ENCODE results near the gene SLMAP.
"Not testable (repeated sequence)": the region's sequence is repeated elsewhere in the genome, so short reads cannot be mapped to it uniquely, and the experiment has no call there.

SLMAP gene

DNA sequence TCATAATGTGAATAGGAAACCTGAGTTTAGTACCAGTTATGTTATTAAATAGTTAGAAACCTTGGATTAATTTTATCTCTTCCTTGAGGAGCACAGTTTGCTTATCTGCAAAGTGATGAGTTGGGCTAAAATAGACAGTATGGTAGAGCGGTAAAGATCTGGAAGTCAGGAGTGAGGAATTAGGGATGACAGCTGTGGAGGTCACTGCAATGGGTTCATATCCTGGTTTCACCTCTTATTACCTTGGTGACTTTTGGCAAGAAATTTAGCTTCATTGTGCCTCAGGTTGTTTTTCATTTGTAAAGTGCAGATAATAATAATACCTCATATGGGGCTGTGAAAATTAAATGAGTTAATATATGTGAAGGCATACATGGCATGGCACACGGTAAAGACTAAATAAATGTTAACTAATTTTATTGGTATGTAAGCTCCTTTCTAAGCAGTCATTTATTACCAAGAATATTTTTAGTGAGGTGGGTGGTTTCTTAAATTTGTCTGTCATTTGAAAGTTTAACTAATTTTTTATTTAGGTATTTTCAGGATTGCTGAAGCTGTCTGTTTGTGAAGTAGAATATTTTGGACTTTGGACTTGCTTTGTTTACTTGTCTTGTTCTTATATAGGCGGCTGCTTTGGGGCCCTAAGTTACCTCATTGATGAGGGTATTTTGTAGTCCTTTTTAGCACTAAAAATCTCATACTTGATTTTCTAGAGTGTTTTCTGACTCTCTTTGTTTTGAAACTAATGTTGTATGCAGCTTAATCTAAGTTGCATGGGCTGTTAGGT lies 41.8 kb downstream of the SLMAP start:
- DNase-seq = no peak

DNA sequence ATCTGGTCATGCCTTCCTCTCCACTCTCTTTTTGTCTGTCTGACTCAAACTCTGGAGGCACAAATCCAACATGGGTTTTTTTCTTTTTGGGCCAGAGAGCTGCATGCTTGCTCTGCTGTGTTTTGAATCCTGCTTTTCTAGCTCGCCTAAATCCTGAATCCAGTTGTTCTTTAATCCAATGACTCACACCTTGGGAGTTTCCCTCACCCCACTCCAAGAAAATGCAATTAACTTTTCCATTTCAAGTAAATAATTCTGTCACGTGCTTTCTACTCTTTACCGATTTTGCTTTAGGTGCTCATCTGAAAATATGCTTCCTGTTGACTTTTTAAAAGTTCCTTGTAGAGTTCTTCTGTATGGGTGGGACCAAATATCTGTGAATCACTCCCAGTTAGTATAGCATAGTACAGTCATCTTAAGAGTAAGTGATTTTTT lies 47.6 kb downstream of the SLMAP start:
- no peak for DNase-seq

DNA sequence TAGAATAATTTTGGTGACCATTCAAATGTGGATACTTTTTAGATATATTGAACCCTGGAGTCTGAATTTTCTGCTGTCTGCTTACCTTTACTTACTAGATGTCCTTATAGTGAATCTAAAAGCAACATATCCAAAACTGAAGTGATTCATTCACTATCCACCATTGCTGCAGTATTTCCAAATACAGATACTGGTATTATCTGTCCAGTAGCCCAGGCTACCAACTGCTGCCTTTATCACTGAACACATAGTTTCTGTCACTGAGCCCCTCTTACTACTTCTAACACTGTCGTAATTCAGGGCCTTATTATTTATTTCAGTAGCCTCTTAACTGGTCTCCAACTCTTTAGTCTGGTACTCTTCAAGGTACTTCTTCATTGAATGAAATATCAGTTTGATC lies 49.2 kb downstream of the SLMAP start:
- no peak for DNase-seq

DNA sequence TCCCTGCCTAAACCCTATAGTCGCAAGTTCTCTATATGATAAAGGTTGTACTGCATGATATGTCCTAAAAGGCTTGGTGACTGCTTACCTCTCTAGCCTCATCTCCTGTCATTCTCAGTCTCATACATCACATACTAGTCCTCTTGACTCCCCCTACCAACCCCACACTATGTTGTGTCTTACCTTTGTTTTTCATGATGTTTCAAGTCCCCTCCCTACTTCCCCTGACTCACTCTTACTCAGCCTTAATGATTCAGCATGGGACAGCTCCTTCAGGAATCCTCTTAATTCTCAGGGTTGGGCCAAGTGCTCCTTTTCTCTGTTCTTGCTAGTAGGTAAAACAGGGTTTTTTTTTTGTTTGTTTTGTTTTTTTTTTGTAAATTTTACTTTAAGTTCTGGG lies 49.6 kb downstream of the SLMAP start:
- no peak for DNase-seq

DNA sequence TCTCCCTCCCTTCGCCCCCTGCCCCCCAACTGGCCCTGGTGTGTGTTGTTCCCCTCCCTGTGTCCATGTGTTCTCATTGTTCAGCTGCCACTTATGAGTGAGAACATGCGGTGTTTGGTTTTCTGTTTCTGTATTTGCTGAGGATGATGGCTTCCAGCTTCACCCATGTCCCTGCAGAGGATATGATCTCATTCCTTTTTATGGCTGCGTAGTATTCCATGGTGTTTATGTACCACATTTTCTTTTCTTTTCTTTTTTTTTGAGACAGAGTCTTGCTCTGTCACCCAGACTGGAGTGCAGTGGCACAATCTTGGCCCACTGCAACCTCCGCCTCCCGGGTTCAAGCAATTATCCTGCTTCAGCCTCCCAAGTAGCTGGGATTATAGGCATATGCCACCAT lies 50.1 kb downstream of the SLMAP start:
- not testable (repeated sequence) for DNase-seq

DNA sequence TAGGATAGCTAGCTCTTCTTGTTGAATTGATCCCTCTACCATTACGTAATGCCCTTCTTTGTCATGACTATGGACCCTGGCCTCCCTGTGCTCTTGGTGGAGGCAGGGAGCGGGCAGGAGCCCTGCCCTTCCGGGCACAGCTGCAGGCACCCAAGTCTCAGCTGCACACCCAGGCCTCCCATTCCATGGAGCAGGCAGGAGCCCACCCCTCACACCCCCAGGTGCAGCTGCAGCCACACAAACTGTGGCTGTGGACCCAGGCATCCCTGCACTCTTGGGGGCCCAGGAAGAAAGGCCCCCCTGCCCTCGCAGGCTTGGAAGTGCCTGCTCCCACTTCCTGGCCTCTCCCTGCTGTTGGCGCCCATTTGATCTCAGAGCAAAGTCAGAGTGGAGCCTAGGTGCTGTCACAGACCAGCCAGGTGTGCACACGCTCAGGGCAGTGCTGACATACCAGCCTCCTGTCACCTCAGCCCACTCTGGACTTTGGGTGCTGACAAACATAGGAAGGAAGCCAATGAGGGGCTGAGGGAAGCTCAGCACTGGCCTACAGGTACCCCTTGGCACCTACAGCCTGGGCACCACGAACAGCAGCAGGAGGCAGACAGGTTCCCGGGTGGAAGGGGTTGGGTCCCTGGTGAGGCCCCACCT lies 53.0 kb downstream of the SLMAP start:
- no peak for DNase-seq

DNA sequence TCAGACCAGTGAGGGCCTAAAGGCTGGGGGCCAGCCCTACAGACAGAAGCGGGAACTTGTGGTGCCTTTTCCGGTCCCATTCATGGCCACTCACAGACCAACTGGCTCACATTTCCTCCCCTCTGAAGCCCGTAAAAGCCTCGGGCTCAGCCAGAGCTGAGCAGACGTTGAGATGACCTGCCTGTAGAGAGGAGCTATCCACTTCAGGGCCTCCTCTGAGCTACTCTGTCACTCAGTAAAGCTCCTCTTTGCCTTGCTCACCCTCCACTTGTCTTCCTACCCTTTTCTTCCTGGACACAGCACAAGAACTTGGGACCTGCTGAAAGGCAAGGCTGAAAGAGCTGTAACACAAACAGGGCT lies 53.5 kb downstream of the SLMAP start:
- no peak for DNase-seq

DNA sequence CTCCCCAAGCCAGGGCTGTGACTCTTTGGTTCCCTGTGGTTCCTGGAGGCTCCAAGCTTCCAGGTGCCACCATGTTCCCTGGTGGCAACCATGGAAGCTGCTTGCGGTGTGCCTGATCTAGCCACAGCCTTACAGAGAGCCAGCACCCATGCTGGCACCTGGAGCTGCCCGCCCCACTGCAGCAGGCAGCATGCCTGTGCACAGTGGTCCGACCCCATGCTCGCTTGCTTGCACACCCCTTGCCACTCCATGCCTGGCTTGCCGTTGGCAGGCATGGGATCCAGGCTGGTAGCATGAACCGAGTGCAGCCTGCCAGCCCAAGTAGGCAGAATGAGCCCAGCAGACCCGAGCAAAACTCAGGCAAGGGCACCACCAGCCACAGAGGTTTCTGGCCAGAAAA lies 53.9 kb downstream of the SLMAP start:
- DNase-seq = no peak

DNA sequence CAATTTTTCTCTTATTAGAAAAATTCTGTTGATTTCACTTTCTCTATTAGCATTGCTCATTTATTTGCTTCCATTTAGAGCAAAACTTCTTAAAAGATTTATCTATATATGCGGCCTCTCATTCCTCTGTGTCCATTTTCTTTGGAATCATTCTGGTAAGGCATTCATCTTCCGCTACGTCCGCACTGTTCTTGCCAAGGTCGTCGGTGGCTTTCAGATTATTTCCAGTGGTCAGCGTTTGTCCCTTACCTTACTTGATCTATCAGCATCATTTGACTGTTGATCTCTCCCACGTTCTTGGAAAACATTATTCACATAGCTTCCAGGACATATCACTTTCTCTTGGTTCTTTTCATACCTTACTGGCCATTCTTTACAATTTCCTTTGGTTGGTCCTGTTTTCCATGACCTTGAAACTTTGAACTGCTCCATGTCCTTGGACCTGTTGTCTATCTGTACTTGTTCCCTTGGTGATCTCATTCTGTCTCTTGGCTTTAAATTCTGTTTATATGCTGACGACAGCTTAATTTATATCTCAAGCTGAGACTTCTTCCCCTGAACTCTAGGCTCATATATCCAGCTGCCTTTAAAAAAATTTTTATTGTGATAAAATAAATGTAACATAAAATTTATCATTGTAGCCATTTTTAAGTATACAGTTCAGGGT lies 54.5 kb downstream of the SLMAP start:
- DNase-seq = no peak

DNA sequence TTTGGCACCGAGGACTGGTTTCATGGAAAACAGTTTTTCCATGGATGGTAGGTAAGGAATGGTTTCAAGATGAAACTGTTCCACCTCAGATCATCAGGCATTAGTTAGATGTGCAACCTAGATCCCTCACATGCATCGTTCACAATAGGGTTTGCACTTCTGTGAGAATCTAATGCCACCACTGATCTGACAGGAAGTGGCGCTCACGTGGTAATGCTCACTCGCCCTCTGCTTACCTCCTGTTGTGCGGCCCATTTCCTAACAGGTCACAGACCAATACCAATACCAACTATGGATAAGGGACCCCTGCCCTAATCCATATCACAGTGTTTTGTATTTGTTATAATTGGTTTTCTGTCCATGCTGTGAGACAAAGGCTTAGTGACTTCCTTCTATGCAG lies 58.9 kb downstream of the SLMAP start:
- no peak for DNase-seq

DNA sequence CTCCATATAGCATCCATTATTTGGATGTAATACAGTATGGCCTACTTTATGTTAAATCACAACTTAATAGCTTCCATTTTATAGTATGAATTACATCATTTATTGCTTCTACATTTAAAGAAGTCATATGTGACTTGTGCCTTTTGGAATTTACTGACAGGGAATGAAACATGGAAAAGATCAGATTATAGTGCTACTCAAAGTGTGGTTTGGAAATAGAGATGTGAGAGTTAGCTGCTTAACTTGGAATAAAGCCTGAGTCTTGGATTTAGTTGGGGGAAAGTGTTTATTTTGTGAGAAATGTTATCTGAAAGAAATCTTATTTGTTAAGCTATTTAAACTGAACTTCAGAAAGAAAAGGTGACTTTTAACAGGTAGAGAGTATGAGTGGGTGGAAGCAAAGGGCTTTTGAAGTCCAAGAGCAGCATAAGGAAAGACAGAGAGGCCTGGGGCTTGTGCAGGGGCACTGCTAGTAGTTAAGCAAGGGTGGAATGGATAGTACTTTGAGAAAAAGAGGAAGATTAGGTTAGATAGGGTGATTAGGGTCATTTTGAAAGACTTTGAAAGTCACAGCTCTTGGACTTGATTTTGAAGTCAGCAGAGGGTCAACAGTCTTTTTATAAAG lies 60.5 kb downstream of the SLMAP start:
- no peak for DNase-seq

DNA sequence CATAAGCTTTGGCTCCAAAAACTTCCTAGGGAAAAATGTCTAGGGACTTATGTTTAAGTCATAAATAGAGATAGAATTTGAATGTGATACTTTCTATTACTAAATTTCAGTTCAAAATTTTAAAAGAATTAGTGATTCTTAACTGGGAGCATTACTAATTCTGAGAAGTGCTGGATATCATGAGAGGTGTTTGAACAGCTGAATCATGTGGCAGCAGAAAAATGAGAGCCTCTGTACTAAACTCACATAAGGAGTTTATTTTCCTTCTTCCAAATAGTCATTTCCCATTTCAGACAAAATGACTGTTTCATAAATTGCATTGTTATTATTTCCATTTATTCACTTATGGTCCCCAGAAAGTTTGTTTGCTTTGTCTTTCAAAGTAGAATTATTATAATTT lies 62.7 kb downstream of the SLMAP start:
- DNase-seq = no peak

DNA sequence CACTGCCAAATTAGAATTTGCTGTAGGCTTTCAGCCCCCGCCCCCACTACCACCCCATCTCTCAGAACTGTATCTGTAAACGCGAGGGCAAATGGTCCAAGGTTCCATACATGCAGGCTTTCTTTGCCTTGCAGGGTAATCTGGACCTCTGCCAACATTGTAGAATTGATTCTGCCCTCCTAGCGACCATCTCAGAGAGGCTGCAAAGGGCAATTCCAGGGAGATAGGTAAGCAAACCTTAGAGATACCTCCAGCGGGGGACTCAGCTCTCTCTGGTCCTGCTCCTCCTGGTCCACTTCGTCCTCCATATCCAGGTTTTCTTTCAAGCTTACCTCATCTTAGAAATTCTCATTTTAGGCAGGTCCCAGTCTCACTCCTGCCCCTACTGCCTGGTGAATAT lies 64.4 kb downstream of the SLMAP start:
- DNase-seq = no peak

DNA sequence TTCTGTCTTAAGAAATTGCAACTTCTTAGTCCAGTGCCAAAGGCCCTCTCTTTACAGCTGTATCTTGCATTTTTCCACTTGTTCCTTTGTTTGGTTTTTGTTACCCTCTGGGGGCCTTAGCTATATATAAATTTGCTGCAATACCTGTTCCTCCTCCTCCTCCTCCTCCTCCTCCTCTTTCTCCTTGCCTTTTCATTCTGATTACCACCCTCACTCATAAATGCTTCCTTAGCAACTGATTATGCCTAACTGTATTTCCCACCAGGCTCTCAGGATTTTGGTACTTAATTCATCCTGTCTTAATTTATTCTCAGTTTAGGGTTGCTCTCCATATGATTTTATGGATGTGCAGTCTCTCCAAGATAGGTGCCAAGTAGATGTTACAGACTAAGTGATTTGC lies 65.7 kb downstream of the SLMAP start:
- no peak for DNase-seq

DNA sequence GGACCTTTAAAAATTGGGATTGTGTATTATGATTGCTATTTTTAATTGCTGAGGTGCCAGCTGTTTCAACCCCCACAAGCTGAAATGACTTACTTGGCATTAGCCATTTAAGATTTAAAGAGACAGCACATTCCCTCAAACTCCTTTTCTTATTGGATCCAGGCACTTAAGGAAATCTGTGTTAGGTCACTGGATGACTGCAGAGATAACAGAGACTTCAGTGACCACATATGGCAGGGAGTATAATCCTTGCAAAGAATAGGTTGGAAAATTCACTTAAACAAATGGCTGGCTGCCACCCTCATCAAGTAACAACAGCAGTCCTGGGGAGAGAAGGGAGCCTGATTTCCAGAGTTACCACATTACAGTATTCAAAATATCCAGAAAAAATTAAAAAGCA lies 66.6 kb downstream of the SLMAP start:
- no peak for DNase-seq

DNA sequence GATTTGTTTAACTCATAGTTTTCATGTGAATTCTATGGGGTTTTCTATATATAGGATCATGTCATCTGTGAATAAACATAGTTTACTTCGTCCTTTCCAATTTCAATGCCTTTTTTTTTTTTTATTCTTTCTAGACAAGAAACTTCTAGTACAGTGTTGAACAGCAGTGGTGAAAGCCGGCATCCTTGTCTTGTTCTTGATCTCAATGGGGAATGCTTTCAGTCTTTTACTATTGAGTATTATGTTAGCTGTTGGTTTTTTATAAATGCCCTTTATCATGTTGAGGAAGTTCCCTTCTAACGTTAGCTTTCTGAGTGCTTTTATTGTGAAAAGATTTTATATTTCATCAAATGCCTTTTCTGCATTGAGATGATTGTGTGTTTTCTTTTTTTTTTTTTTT lies 69.0 kb downstream of the SLMAP start:
- DNase-seq = no peak

DNA sequence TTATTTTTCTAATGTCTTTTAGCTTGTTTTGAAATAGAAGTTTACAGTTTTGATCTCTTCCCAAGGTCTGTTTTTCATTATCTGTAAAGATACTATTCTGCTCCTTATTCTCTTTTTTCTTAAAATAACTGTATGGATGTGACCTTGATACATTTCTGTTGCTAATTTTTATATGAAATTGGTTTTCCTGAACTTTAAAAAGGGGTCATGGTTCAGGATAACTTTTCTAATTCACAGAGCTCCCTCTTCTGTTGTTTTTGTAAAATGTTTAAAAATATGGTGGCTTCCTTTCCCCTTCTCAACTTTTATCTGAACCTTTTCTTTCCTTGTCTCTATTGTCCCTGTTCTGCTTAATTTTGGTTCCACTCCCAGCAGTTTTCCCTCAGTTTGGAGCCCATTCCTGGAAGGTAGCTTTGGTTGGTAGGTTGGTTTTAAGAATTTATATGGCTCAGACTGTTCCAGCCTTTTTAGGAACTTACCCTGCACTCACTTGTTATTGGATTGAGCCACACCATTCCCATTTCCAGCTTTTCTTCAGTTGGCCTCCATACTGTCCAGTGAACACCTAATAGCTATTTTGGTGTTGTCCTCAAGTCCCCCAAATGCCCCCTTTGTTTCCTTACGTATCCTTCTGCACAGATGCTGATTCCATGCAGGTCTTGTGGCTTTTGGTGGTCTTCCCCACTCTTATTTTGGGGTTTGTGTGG lies 70.3 kb downstream of the SLMAP start:
- DNase-seq = no peak

DNA sequence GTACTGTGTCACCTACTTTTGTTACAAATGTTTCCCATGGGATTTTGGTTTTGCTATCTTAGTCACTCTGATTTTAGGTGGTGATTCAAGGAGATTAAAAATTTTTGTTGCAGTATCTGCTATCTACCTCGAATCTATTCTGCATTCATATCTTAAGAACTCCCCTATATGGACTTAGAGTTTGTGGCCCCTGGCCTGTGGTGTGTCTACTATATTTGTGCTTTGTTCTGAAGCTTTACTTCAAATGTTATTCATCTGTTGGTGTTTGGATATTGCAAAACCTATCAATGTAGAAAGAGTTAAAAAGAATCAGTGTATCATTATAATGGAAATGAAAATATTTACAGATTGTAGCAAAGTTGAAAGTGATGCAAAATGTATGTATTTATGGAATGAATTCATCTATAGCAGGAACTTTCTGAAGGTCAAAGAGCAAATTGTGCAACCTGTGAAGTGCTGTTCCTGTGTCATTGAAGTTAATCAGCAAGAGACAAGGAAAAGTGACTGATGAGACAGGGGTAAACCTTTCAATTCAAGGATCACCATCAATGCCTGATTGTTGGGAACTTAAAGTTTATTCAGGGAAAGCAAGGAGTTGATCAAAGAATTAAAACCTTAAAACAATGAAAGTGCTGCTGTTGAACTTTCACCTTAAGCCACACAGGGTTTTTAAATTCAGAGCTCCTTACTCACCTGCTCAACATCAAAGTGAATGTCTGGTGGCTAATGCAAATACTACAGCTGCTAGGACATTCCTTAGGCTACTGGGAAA lies 71.0 kb downstream of the SLMAP start:
- no peak for DNase-seq

DNA sequence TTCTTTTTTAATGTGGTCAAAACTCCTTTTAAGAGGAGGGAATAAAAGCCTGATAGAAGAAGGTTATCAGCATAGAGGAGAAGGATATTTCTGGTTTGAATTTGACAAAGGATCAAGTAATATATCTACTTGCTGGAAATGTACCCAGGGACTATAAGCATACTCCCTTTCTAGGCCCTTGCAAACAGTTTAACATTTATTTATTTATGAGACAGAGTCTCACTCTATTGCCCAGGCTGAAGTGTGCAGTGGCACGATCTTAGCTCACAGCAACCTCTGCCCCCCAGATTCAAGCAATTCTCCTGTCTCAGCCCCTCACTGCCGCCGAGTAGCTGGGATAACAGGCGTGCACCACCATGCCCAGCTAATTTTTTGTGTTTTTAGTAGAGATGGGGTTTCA lies 71.6 kb downstream of the SLMAP start:
- no peak for DNase-seq

DNA sequence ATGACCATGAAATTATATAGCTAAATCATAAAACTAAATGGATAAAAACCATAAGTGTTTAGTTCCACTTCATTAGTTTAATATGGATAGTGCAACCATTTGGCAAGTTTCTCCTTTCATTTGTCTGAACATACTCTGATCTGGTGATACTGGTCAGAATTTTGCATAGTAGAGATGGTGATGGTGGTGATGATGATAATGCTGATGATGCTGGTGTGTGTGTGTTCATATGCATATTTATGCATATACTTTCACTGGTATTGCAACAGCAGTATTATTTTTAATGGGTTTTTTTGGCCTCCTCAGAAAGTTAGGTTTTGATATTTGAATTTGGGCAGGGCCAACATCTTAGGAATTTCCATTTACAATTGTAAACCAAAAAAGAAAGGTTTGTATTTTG lies 76.4 kb downstream of the SLMAP start:
- no peak for DNase-seq

DNA sequence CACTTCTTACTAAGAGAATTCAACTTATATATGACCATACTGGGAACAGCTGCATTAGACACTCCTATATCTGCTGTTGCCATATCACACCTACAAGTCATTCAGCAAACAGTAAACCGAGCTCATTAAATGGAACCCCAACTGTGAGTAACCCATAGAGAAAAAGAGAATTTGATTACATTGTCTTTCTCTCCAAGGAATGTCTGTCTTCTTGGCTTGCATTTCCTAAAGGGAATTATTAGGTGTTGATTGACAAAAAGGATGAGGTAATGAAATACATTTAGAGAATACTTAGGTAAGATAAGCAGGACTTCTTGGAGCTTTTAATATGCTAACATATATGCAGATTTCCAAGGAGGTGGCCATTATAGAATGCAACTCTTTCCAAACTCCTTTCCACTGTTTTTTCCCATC lies 76.8 kb downstream of the SLMAP start:
- DNase-seq = no peak

DNA sequence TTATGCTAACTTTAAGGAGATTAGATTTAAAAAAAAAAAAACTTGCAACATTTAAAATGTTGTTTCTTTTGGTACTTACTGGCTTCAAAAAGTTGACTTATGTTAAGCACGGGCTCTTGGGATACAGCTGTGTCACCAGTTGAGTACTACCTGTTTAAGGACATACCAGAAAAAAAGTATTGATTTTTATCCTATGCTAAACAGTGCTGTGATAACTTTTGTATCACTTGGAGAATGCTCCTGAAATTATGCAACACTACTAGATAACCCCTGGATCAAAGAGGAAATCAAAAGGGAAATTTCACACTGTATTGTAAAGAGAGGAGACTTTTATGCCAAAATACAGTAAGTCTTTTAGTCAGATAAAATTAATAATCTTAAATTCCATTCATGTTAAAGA lies 77.7 kb downstream of the SLMAP start:
- DNase-seq = no peak

All from NCI-H510A treated with DMSO at 0.1 percent for 48 hours (cell line).